ENCODE results near the gene APOE.

- TF ChIP-seq POLR2A (IDR thresholded peaks at IDR 0.05) = peak in 1 of 2 donors; percentile 44
- TF ChIP-seq CTCF (IDR thresholded peaks at IDR 0.05) = no peak
Measured at GRCh38 chr19:44890366-44891015, 15.1 kb upstream of the APOE start.

All from thyroid gland (tissue), 4 donors.